Posterior cingulate gyrus (tissue), 11 donors: ENCODE data around the gene RAD51B.
"Not testable (repeated sequence)": the region's sequence is repeated elsewhere in the genome, so short reads cannot be mapped to it uniquely, and the experiment has no call there.

Source experiments
- DNase-seq, 10 donors: peaks; one replicate each; pipeline versions ENCODE4 v3.0.0 to v3.0.0-alpha.2; 2020 to 2021; ENCODE audit warnings: mixed read lengths in 3 of 10
- intact Hi-C: fragments of 100-400 bp; cut with DNase I; formaldehyde crosslinking; loops from one replicate; pipeline ENCODE4 v1.15.1; 2023

RAD51B gene

GRCh38 chr14:68251769-68252100 lies 432.2 kb downstream of the RAD51B start:
- DNase-seq = no peak
- intact Hi-C loops = loop anchor here (10.0 kb wide), 1 partner anchor 153 kb away; no protein-coding TSS in a partner anchor

- intact Hi-C loops = loop anchor here (10.0 kb wide), 1 partner anchor 152 kb away; no protein-coding TSS in a partner anchor
- no peak for DNase-seq
These were observed 433.7 kb downstream of the RAD51B start for GRCh38 chr14:68253160-68253780.

GRCh38 chr14:68253878-68254528 lies 434.4 kb downstream of the RAD51B start:
- DNase-seq = no peak

GRCh38 chr14:68254669-68255527 lies 435.3 kb downstream of the RAD51B start:
- no peak for DNase-seq
- intact Hi-C loops = loop anchor here (10.0 kb wide), 1 partner anchor 150 kb away; no protein-coding TSS in a partner anchor

More at GRCh38 chr14:68253878-68254528, 434.4 kb downstream of the RAD51B start:
- intact Hi-C loops = loop anchor here (10.0 kb wide), 1 partner anchor 151 kb away; no protein-coding TSS in a partner anchor

GRCh38 chr14:68255693-68256178 lies 436.2 kb downstream of the RAD51B start:
- intact Hi-C loops = loop anchor here (10.0 kb wide), 1 partner anchor 149 kb away; no protein-coding TSS in a partner anchor
- no peak for DNase-seq

GRCh38 chr14:68257969-68258368 lies 438.4 kb downstream of the RAD51B start:
- no peak for DNase-seq
- intact Hi-C loops = loop anchor here (10.0 kb wide), 1 partner anchor 147 kb away; no protein-coding TSS in a partner anchor

GRCh38 chr14:68258995-68259394 lies 439.4 kb downstream of the RAD51B start:
- intact Hi-C loops = loop anchor here (10.0 kb wide), 1 partner anchor 146 kb away; no protein-coding TSS in a partner anchor
- not testable (repeated sequence) for DNase-seq

- DNase-seq = no peak
- intact Hi-C loops = no loop called here
These were observed 440.5 kb downstream of the RAD51B start for GRCh38 chr14:68260121-68260520.

- intact Hi-C loops = no loop called here
- DNase-seq = no peak
These were observed 441.7 kb downstream of the RAD51B start for GRCh38 chr14:68261092-68261842.

GRCh38 chr14:68262567-68262966 lies 443.0 kb downstream of the RAD51B start:
- no peak for DNase-seq
- intact Hi-C loops = no loop called here

GRCh38 chr14:68263563-68264259 lies 444.1 kb downstream of the RAD51B start:
- intact Hi-C loops = no loop called here
- no peak for DNase-seq

GRCh38 chr14:68264260-68264569 lies 444.6 kb downstream of the RAD51B start:
- DNase-seq = no peak
- intact Hi-C loops = no loop called here

- intact Hi-C loops = no loop called here
These were observed 447.4 kb downstream of the RAD51B start for GRCh38 chr14:68266998-68267397.

GRCh38 chr14:68268197-68268596 lies 448.6 kb downstream of the RAD51B start:
- no peak for DNase-seq
- intact Hi-C loops = no loop called here

More at GRCh38 chr14:68266998-68267397, 447.4 kb downstream of the RAD51B start:
- DNase-seq = no peak

- DNase-seq = no peak
- intact Hi-C loops = no loop called here
These were observed 449.1 kb downstream of the RAD51B start for GRCh38 chr14:68268719-68269118.

GRCh38 chr14:68269136-68269927 lies 449.8 kb downstream of the RAD51B start:
- intact Hi-C loops = no loop called here
- DNase-seq = no peak

GRCh38 chr14:68270342-68270741 lies 450.8 kb downstream of the RAD51B start:
- intact Hi-C loops = no loop called here
- DNase-seq = no peak

GRCh38 chr14:68271913-68272391 lies 452.4 kb downstream of the RAD51B start:
- intact Hi-C loops = no loop called here
- DNase-seq = no peak

GRCh38 chr14:68273413-68273812 lies 453.8 kb downstream of the RAD51B start:
- intact Hi-C loops = no loop called here
- no peak for DNase-seq
